T-helper 17 cell (primary cell): ENCODE data around the gene ARL15. TPM values are rescaled to one million over a fixed set of nuclear protein-coding genes. Genes with fewer than 3 reads are reported as not detected.

Experiments used
- ATAC-seq: fragments of 150-1000 bp; cut with Tn5 transposase; 2 replicates; pipeline ENCODE4 v1.10.0; 2021; ENCODE audit warnings: mild to moderate bottlenecking, moderate library complexity
- DNase-seq, 3 donors: peaks; one replicate each; pipeline versions ENCODE4 v3.0.0 to v3.0.0-alpha.2; 2020 to 2021
- H3K9me3 ChIP-seq: one replicate; pipeline ENCODE4 v1.7.0; 2013; ENCODE audit warnings: low read length, mild to moderate bottlenecking; ENCODE audit not compliant: control insufficient read depth, poor library complexity, severe bottlenecking
- H3K27ac Mint-ChIP-seq: one replicate; pipeline ENCODE4 v1.8.0; 2022; ENCODE audit warnings: mild to moderate bottlenecking, moderate library complexity, mixed read lengths
- H3K27me3 Mint-ChIP-seq: one replicate; pipeline ENCODE4 v1.8.0; 2022; ENCODE audit warnings: mixed read lengths
- H3K36me3 Mint-ChIP-seq: one replicate; pipeline ENCODE4 v1.8.0; 2022; ENCODE audit warnings: low read depth, mixed read lengths
- H3K4me1 Mint-ChIP-seq: one replicate; pipeline ENCODE4 v1.8.0; 2022; ENCODE audit warnings: mild to moderate bottlenecking, mixed read lengths
- H3K4me3 Mint-ChIP-seq: one replicate; pipeline ENCODE4 v1.8.0; 2022; ENCODE audit warnings: mild to moderate bottlenecking, moderate library complexity, mixed read lengths
- total RNA-seq, 4 donors: library from RNA in 2 of 4; stranded (reverse) in 2 of 4; gene quantifications; one replicate each; pipeline ENCODE4 v1.2.3 and lab custom pipeline; 2022 to 2026

ARL15 gene
- total RNA-seq, 2 donors from 2014 or later, result 17.7 to 24.6 TPM

DNA sequence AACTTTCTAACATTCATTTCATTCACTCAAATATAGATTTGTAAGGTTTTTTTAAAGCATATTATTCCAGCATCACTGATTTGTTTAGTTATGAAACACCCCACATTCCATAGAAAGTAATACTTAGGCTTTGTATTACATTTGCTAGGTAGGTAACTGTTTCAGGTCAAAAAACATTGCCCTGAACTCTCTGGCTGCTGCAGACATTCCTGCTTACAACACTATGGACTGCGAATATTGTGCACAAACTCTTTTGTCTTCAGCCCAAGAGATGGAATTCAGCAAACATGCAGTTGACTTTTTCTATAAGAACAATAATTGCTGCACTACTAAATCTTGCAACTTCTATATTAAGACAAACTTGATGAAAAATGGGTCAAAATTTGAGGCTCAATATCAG lies 301.0 kb downstream of the ARL15 start:
- Mint-ChIP-seq H3K27ac (no peak overlapping the region), H3K4me1 (peaks cover 5% of the 10 kb centered on the region), H3K27me3 (no peaks in the 10 kb centered on the region), H3K36me3 (no peaks in the 10 kb centered on the region), H3K4me3 (no peak overlapping the region)
- ATAC-seq (no peak), DNase-seq (no peak)
- H3K9me3 ChIP-seq, result no peaks in the 10 kb centered on the region

DNA sequence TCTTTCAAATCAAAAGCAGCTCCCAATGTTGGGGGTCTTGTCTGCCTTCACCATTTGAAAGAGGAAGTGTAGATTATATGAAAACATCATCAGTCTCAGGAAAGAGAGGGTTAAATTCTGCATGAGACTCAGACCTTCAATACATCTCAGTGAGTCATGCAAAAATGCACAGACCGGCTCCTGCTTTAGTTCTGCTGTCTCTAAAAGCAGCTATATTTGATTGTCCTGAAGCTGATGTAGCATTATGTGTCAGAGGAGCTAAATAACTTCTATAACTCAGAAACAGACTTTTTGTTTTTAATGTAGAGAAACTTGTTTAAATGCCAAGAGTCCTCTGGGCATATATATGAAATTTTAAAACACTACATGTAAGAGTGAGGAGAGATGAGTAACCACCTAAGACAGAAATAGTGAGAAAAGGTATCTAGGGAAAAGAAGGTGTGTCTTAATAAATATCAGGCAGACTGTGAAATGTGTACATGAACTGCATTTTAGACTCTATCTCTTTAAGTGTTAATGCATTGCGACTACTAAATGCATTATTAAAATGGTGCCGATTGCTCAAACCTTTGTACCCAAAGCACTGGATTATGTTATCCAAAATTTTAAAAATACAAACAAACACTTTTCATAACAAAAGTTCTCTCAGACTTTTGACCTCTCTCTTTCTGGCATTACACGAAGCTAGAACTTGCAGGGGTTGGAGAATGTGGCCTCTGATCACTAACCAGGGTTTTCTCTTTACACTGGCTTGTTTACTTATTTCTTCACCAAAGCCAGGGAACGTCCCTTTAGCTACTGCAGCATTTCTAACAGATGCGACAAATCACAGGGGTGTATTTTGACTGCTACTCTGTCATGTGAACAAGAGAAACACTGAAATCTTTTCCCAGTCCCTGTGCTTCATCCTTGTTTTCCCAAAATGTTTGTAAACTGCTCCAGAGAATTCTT lies 302.3 kb downstream of the ARL15 start:
- no peaks in the 10 kb centered on the region for H3K9me3 ChIP-seq
- ATAC-seq, result no peak
- Mint-ChIP-seq H3K36me3 (no peaks in the 10 kb centered on the region), H3K4me3 (no peak overlapping the region), H3K4me1 (peaks cover 5% of the 10 kb centered on the region), H3K27me3 (no peaks in the 10 kb centered on the region), H3K27ac (no peak overlapping the region)
- DNase-seq, result no peak

DNA sequence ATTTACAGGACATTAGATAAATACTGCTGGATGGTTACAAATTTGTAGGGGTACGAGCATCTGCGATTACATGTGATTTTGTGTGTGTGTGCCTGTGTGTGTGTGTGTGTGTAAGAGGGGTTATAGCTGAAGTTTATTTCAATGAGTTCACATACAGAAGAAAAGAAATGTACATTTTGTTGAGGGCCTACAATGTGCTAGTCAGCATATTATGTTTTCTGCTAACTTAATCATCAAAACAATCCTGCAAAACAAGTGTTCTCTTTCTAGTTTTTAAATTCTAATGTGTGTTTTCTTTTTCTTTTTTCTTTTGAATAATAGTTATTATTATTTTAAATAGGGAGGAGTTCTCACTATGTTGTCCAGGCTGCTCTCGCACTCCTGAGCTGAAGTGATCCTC lies 305.7 kb downstream of the ARL15 start:
- H3K4me1 Mint-ChIP-seq, result peaks cover 4% of the 10 kb centered on the region
- H3K27me3 Mint-ChIP-seq, result no peaks in the 10 kb centered on the region
- H3K9me3 ChIP-seq, result no peaks in the 10 kb centered on the region
- no peak overlapping the region for H3K27ac Mint-ChIP-seq
- H3K4me3 Mint-ChIP-seq, result no peak overlapping the region
- DNase-seq, result no peak
- ATAC-seq, result no peak
- peaks cover 4% of the 10 kb centered on the region for H3K36me3 Mint-ChIP-seq

DNA sequence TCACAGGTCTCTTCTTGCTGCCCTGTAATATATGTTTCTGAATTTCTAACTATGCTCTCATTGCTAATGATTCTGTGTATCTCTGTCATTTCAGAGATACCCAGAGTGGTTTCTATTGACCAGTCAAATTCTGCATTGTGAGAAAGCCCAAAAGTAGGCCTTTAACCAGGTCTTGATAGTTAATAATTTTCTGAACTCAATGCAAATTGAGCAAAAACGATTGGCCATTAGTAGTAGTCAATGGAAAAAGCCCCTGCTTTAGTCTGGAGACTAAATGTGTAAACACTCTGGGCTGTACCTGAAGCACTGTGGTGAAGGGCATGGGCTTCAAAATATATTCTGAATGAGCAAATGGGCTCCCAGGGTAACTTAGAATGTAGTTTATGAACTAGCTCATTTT lies 307.6 kb downstream of the ARL15 start:
- Mint-ChIP-seq H3K4me1 (peaks cover 6% of the 10 kb centered on the region), H3K4me3 (no peak overlapping the region), H3K27ac (no peak overlapping the region), H3K36me3 (peaks cover 8% of the 10 kb centered on the region), H3K27me3 (no peaks in the 10 kb centered on the region)
- DNase-seq, result no peak
- ATAC-seq, result no peak
- H3K9me3 ChIP-seq, result no peaks in the 10 kb centered on the region

DNA sequence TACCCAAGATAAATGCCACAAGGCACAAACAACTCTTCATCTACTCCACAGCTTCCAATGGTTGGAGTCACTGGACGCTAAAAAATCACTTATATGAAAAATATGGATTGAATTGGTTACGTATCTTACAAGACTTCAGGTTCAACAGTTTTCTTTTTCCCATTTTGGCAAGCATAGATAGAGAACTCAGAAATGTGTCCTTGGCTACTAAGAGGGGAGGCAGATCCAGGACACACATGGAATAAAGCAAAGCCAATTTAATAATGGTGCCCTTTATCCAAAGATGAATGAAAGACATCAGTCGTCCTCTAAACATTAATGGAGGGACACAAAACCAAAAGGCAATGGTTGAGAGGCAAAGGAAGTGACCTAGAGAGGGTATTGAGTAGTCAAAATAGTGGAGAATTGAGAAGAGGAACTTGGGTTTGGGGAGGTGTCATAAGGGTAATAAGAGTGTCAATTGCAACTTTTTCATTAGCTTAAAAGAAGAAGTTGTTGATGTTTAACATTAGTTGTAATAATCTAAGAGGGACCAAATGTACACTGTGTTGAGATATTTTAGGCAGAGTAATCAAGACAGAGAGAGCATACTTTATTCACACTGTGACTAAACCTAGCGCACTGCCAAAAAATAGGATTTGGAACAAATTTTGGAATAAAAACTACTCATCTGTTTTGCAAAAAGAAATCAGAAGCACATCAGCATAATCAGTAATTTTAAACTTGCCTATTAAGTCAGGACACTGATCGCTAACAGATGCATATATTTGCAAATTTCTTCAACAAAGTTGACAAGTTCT lies 308.2 kb downstream of the ARL15 start:
- no peaks in the 10 kb centered on the region for H3K27me3 Mint-ChIP-seq
- no peak for DNase-seq
- H3K36me3 Mint-ChIP-seq, result peaks cover 11% of the 10 kb centered on the region
- ATAC-seq, result no peak
- H3K4me3 Mint-ChIP-seq, result no peak overlapping the region
- H3K4me1 Mint-ChIP-seq, result peaks cover 9% of the 10 kb centered on the region
- H3K9me3 ChIP-seq, result no peaks in the 10 kb centered on the region
- no peak overlapping the region for H3K27ac Mint-ChIP-seq

DNA sequence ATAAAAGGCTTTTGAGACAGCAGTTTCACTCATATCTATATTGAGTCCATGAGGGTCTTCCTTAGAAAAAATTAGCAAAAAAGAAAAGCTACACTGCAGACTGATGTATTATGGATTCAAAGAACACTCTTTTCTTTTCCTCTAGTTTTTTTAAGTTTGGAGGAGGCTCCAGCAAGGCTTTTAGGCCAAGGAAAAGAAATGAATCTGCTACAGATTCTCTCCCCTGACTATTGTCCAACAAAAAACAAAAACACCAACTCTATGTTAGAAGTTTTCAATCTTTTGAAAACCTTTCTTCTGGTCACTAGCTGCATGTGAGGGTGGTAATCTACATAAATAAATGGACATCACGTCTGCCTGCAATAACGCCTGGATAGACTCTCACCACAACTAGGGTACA lies 310.4 kb downstream of the ARL15 start:
- Mint-ChIP-seq H3K4me3 (no peak overlapping the region), H3K4me1 (peaks cover 9% of the 10 kb centered on the region), H3K27ac (no peak overlapping the region), H3K36me3 (peaks cover 14% of the 10 kb centered on the region), H3K27me3 (no peaks in the 10 kb centered on the region)
- H3K9me3 ChIP-seq, result no peaks in the 10 kb centered on the region
- no peak for DNase-seq
- no peak for ATAC-seq

DNA sequence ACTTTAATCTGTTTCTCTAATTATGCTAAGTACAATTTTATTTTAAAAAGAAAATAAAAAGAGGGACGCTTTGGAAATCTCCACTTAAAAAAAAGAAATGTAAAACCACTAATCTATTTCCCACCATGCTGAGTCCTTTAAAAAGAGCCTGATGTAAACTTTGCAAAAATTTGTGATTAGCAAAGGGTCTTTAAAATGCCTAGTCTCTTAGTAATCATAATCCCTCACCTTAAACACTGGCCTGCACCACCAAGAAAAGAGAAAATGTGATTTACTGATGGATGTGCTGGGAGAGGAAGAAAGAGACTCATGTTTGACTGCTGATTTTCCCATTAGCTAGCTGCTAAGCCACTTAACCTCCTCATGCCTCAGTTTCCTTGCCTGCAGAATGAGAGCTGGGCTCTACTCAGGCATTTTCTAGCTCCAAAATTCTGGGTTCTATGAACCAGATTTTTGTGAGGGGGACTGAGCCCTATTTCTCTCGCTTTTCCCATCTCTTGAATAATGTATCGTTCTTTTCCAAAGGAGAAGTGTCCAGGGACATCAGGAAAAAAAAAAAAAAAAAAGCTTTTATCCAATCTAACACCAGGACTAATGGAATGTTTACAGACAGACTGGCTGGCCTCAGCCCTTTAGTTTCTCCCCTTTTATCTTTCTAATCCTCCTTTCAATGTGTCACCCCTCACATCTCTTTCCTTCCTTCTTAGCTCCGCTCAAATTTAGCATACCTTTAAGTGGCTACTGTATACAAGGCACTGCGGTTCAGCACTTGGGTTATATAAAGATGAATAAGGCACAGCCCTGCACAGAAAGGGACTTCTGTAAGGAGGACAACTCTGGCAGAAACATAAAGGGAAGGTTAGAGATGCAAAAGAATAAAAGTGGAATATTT lies 312.4 kb downstream of the ARL15 start:
- H3K4me1 Mint-ChIP-seq, result peaks cover 6% of the 10 kb centered on the region
- DNase-seq (no peak), ATAC-seq (no peak)
- H3K36me3 Mint-ChIP-seq, result peaks cover 14% of the 10 kb centered on the region
- H3K9me3 ChIP-seq, result no peaks in the 10 kb centered on the region
- no peaks in the 10 kb centered on the region for H3K27me3 Mint-ChIP-seq
- H3K4me3 Mint-ChIP-seq, result no peak overlapping the region
- H3K27ac Mint-ChIP-seq, result no peak overlapping the region

DNA sequence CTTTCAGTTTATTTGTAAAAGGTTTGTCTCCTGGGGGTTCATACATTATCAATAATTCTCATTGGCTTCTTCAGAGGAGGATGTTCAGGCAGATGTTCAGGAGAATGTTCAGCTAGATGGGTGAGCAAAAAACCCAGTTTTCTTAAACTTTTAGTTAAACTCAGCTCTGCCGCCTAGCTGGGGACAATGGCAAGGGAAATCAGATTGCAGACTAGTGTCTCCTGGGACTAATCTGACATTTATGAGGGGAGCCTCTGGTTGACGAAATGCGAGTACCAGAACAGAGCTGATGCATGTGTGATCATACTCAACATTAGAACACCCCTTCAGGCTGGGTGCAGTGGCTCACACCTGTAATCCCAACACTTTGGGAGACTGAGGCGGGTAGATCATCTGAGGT lies 314.4 kb downstream of the ARL15 start:
- no peak for DNase-seq
- no peaks in the 10 kb centered on the region for H3K9me3 ChIP-seq
- Mint-ChIP-seq H3K36me3 (peaks cover 10% of the 10 kb centered on the region), H3K4me3 (no peak overlapping the region), H3K27ac (no peak overlapping the region), H3K27me3 (no peaks in the 10 kb centered on the region), H3K4me1 (peaks cover 6% of the 10 kb centered on the region)
- ATAC-seq, result no peak

DNA sequence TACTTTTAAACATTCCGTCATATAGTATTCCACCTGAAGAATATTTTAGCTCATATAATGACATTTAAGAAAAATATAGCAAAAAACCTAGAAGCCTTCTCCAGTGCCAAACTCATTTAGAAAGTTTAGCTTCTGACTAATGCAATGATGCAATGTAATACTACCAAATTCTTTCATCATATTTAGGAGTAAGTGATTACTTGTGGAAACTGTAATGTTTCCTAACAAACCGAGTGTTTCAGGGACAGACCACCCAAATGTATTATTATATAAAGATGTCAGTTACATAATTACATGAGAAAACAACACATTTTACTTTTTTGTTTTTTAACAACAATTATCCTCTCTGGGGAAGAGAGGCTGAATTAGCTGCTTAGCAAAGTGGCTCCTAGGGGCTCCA lies 316.2 kb downstream of the ARL15 start:
- peaks cover 6% of the 10 kb centered on the region for H3K4me1 Mint-ChIP-seq
- no peak for DNase-seq
- peaks cover 10% of the 10 kb centered on the region for H3K36me3 Mint-ChIP-seq
- H3K4me3 Mint-ChIP-seq, result no peak overlapping the region
- H3K27ac Mint-ChIP-seq, result no peak overlapping the region
- no peaks in the 10 kb centered on the region for H3K27me3 Mint-ChIP-seq
- no peak for ATAC-seq
- H3K9me3 ChIP-seq, result no peaks in the 10 kb centered on the region

DNA sequence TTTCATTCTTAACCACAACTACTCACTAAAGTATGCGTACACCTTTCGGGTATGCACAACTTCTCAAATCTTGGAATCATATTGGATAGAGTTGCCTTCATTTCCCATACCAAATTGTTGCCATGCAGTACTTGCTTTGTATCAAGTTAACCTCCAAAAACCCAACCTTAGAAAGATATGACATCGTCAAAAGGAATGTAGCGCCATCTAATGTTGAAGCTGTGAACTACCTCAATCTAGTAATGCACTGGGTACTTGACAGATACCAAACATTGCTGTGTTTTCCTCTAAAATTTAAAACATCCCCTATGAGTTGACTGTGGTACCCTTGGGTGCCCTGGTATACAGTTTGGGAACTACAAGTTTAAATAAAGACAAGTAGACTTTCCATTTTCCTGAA lies 318.4 kb downstream of the ARL15 start:
- peaks cover 5% of the 10 kb centered on the region for H3K36me3 Mint-ChIP-seq
- H3K9me3 ChIP-seq, result no peaks in the 10 kb centered on the region
- DNase-seq, result no peak
- no peaks in the 10 kb centered on the region for H3K27me3 Mint-ChIP-seq
- H3K4me1 Mint-ChIP-seq, result no peaks in the 10 kb centered on the region
- no peak overlapping the region for H3K27ac Mint-ChIP-seq
- no peak for ATAC-seq
- no peak overlapping the region for H3K4me3 Mint-ChIP-seq

DNA sequence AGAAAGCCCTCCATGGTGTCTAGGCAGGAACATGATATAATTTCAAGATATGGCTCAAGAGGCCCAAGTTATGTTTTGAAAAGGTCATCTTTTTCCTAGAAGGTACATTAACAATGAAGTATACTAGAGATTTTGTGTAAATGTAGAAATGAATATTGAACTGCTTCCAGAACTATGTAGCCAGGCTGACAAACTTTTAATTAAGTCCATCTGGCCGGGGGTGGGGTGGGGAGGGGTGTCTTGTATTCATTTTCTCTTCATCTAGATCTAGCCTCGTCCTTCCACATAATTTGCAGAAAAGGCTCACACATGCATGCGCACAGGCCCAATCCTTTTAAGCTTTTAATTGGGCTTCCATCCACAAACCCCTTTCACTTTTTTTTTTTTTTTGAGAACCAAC lies 323.3 kb downstream of the ARL15 start:
- peaks cover 7% of the 10 kb centered on the region for H3K36me3 Mint-ChIP-seq
- DNase-seq, result no peak
- H3K4me1 Mint-ChIP-seq, result no peaks in the 10 kb centered on the region
- no peaks in the 10 kb centered on the region for H3K9me3 ChIP-seq
- H3K27ac Mint-ChIP-seq, result no peak overlapping the region
- H3K4me3 Mint-ChIP-seq, result no peak overlapping the region
- no peaks in the 10 kb centered on the region for H3K27me3 Mint-ChIP-seq
- ATAC-seq, result no peak

DNA sequence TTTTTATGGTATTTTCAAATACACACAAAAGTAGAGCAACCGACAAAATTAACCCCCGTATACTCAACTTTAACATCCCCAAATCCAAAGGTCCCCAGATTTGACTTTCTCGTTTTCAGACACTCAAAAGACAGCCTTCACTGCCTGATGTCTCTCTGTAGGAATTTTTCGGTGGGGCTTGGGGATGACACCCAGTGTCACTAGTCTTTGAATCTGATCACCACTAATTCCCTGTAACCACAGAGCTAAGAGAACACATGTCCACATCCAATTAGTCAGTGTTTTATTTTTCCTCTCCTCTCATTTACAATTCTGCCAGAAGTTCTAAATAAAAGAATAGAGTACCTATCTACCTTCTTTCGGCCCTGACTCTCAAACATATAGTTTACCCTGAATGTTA lies 324.6 kb downstream of the ARL15 start:
- H3K4me1 Mint-ChIP-seq, result no peaks in the 10 kb centered on the region
- no peak overlapping the region for H3K4me3 Mint-ChIP-seq
- H3K9me3 ChIP-seq, result no peaks in the 10 kb centered on the region
- DNase-seq (no peak), ATAC-seq (no peak)
- H3K36me3 Mint-ChIP-seq, result peaks cover 7% of the 10 kb centered on the region
- no peaks in the 10 kb centered on the region for H3K27me3 Mint-ChIP-seq
- no peak overlapping the region for H3K27ac Mint-ChIP-seq

DNA sequence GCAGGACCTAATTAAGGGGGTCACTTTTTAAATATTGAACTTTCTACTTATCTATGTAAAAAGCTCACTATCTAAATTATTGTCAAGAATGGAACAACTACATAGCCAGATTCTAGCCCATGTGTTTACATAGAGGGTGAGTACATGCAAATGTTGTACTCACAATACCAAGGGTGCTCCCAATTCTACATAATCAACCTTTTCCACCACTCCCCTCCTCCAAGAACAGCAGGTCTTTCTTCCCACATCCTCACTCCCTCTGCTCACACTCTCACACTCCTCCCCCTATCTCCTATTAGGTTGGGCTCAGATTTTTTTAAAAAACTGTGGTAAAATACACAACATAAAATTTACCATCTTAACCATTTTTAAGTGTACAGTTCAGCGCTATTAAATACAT lies 325.4 kb downstream of the ARL15 start:
- Mint-ChIP-seq H3K4me3 (no peak overlapping the region), H3K27me3 (no peaks in the 10 kb centered on the region), H3K27ac (no peak overlapping the region), H3K4me1 (no peaks in the 10 kb centered on the region), H3K36me3 (peaks cover 7% of the 10 kb centered on the region)
- DNase-seq (no peak), ATAC-seq (no peak)
- H3K9me3 ChIP-seq, result no peaks in the 10 kb centered on the region
